Activated CD4-positive, alpha-beta T cell treated with anti-CD3 and anti-CD28 coated beads for 48 hours (primary cell): ENCODE data around the gene KCNJ11.

Experiments
- DNase-seq: peaks from one replicate; pipeline ENCODE4 v3.0.0-alpha.2; 2020

Gene KCNJ11

GRCh38 chr11:17408026-17408425 lies 19.6 kb upstream of the KCNJ11 start:
- DNase-seq = no peak

GRCh38 chr11:17407575-17407974 lies 19.1 kb upstream of the KCNJ11 start:
- DNase-seq = no peak

DNA sequence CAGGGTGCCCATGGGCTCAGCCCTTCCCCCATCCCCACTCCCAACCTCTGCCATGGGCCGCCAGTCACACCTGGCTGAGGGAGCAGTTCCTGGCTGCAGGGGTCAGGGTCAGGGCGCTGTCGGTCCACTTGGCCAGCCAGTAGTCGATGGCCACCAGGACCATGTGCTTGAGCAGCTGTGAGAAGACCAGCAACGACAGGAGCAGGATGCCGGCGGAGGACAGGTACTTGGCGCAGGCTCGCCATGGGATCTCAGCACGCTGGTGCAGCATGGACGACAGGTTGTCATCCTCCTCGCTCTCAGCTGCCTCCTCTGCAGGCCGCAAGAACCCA lies 18.3 kb upstream of the KCNJ11 start:
- DNase-seq = no peak

DNA sequence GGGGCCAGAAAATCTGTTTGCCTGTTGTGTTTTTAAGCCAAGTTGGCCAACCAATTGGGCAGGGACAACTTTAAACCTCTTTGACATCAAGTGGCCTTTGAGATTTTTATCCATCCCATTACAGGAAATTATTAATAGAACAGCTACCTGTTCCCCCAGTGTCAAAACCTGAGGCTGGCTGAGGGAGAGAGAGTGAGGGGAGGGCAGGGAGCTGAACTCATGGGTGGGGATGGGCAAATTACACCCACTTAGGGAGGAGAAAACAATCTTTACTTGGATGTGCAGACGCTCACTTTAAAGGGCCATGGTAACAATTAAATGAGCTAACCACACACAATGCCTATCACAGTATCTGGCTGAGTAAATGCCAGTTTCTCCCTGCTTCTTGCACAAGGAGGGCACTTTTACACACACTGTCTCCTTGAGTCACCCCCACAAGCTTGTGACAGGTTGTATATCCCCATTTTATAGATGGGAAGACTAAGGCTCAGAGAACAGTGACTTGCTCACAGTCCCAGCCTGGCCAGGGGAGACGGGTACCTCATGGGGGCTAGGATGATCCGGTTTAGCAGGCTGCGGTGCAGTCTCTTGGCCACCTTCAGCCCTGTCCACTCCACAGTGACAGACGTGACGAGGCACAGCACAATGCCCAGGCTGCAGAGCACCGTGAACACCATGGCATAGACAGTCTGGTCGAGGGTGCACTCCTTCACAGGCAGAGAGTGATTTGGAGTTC lies 17.8 kb upstream of the KCNJ11 start:
- no peak for DNase-seq

DNA sequence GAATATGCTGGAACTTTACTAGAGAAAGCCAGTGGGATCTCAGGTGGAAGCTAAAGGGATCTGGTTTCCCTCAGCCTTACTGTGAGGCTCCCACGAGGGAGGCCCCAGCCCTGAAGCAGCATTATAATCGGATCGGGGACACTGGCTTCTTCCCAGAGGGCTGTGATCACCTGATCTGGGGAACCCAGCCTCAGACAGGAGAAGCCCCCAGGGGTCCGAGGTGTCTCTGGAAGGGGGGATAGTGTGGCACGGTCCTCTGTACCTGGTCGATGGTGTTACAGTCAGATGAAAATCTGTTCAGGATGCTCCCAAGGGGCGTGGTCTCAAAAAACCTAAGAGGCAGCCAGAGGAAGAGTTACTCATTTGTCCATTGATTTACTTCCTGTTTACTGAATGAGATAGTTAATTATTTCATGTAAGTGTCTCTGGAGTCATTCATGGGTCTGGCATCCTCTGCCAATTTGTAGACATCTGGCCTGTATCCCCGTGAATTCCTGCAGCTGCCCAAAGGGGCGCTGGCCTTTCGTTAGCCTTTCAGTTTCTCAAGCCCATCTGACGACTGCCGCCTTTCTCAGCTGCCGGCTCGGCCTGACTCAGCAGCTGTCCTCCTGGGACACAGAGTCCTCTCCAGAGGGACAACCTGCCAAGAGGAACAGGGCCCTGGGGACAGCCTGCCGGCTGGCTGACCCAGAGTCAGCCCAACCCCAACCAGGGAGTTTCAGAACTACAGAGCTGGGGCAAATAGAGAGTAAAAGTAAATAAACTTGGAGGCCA lies 17.0 kb upstream of the KCNJ11 start:
- DNase-seq = no peak

GRCh38 chr11:17403980-17404759 lies 15.7 kb upstream of the KCNJ11 start:
- DNase-seq = no peak

GRCh38 chr11:17402486-17402885 lies 14.0 kb upstream of the KCNJ11 start:
- DNase-seq = no peak

DNA sequence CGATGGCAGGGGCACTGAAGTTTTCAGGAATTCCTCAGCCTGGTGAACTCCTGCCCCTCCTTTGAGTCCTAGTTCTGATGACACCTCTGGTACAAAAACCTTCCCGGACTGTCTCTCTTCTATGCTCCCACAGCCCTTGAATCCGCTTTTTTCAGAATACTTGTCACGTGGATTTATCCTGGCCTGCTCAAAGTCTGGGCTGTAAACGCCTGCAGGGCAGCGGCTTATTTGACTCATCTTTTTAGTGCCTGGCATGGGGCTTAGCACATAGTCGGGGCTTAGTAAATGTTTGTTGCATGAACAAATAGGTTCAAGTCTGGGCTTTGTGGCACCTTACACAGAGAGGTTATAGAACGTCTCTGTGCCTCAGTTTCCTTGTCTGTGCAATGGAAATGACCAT lies 13.4 kb upstream of the KCNJ11 start:
- DNase-seq = no peak

- DNase-seq = no peak
Observed at GRCh38 chr11:17401316-17401715, 12.9 kb upstream of the KCNJ11 start.

DNA sequence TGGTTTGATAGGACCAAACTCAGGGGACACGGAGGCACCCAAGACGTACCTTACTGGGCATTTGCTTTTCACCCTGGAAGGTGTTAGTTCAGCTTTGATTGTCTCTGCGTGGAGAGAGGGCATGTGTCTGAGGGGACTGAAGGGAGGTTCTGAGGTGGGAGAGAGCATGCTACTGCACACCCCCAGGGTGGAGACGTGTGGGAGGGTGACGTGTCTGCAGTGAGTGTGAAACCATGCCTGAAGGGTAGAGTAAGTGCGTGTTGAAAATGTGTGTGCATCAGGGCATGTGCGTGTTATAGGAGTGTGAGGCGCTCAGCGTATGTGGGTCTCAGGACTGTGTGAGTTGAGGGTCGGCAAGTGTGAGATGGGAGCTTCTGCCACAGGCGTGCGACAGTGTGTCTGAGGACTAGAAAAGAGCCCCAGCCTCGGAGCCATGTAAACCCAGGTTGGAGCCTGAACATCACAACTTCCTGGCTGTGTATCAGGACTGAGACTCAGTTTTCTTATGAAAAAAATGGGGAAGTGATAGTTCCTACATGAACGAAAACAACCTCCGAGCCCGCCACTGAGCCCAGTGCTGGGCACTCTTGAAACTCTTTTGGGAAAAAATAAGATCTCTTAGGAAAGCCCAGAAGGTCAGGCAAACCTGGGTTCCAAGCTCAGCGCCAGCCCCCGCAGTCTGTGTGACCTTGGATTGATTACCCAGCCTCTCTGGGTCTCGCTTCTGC lies 11.8 kb upstream of the KCNJ11 start:
- no peak for DNase-seq

DNA sequence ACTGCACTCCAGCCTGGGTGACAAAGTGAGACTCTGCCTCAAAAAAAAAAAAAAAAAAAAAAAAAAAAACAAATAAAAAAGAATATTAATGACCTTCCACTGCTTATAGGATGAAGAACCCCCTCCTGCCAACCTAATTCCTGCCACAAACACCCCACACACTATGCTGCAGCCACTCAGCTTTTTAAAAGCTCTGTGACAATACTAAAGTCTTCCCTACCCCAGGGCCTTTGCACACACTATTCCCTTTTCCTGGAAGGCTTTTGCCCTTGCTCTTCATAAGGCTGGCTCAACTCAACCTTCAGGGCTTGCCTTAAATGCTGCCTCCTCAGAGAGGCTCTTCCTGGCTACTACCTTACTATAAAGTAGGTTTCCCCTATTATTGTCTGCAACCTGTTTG lies 10.8 kb upstream of the KCNJ11 start:
- no peak for DNase-seq

DNA sequence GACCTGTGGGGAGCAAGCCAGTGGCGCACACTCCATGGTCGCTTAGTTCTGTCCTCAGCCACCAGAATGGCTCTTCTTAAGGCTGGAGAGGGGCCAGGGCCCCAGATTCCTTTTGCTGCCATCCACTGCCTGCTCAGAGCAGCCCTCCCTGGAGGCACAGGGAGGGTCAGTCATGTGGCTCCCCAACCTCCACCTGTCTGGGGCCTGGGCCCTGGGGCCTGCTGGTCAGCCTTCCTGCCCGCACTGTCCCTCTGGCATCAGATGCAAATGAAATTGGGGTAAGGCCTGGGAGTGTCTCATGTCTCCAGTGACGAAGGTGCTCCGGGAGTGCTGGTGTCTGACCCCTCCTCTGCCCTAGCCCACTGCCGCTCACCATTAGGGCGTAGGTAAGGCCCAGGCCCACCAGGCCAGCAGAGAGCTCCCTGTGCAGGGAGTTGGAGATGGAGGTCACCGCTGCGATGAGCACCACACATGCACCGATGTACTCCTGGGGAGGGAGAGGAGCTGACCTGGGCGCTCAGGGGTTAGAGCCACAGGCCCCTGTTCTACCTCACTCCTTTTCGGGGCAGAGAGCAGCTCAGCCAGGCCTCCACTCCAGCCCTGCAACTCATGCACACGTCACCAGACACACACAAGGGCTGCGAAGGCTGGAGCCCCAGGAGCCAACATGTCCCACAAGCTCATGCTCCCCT lies 9.0 kb upstream of the KCNJ11 start:
- no peak for DNase-seq

DNA sequence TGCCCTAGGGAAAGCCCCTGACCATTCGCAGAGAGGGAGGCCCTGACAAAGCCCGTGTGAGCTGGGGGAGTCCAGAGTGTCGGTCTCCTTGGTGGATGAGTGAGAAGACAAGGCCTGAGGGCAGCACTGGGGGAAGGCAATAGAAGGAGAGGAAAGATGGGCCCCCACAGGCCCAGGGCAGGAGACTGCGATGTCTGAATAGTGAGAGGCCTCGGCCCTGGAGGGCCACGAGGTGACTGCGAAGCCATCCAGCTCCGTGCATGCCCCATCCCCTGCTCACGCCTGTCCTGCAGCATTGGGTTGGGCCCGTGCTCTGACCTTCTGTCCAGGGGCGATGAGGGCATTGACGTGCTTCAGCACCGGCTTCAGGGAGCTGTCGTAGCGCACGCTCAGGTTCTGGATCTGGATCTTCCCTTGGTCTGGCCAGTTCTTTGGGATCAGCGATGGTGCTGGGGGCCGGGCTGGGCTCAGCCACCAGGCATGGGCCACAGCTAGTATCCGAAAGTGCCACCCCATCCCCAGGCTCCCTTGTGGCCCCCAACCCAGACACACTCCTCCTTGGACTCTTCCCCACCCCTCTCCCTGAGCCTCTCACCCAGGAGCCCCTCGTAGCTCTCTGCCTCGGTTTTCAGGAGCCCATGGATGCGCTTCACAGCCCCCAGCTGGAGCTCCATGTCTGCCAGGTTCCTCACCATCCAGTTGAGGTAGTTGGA lies 8.3 kb upstream of the KCNJ11 start:
- no peak for DNase-seq

- no peak for DNase-seq
Observed at GRCh38 chr11:17395978-17396377, 7.5 kb upstream of the KCNJ11 start.

DNA sequence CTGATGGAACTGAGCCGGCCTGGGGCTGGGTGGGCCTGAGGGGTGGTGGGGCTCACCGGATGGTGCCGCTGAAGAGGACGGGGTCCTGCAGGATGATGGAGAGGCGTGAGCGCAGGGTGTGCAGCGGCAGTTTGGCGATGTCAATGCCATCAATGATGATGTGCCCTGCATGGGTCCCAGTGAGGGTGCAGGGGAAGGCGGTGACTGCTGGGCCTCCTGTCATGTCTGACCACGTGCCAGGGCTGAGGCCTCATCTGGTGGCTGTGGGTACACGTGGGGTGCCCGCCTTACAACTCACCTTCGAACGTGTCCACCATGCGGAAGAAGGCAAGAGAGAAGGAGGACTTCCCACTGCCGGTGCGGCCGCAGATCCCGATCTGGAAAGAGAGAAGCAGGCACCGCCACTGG lies 7.1 kb upstream of the KCNJ11 start:
- no peak for DNase-seq

- DNase-seq = no peak
Observed at GRCh38 chr11:17394743-17395390, 6.4 kb upstream of the KCNJ11 start.

DNA sequence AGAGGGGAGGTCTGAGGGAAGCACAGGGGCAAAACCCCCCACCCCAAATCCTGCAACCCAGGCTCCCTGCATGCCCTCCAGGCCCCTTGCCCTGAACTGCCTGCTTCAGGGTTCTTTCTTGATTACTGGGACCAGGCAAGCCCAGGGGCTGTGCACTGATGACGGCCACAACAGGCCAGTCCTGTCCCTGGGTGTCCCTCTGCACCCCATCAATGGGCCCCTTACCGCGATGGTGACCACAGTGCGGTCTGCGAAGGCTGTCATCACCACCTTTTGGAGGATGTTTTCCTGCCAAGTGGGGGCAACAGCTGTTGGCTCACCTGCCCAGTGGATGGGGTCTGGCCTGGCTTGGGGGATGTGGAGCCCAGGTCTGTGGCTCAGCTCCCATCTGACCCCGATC lies 5.0 kb upstream of the KCNJ11 start:
- no peak for DNase-seq

- DNase-seq = no peak
Observed at GRCh38 chr11:17392872-17393271, 4.4 kb upstream of the KCNJ11 start.

DNA sequence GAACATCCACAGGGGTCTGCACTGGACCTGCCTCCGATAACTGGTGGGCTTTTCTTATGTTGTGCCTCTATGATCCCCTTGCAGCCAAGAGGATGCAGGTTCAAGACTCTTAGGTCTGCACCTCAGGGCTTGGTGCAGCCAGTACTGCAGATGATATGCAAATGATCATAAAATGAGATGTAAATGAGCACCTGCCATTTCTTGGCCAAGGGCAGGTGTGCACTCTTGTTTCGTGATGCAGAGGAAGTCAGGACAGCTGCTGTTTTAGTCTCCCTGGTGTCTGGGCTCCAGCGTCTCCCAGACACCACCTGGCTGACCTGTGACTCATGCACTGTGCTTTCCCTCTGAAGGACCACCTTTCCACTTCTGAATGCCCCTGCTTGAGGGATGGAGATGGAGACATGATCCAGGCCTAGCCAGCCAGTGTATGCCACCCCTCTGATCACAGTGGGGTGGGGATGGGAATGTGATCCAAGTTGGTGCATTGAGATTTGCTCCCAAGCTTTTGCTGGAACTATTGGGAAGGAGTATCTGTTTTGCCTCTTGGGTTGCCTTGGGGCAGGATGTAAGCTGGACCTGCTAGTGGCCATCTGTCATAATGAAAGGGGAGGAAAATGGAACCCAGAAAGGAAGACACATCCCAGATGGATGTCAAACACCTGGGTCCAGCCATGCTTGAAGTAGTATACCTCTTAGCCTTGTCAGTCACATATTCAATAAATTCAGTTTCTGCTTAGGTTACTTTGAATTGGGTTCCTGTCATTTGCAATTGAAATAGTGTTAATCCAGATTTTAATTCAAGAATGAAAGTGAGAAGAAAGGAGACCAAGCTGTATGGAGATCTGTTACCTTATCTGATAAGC lies 3.3 kb upstream of the KCNJ11 start:
- DNase-seq = no peak

GRCh38 chr11:17389957-17390649 lies 1.6 kb upstream of the KCNJ11 start:
- no peak for DNase-seq
